ENCODE results near the gene NKIRAS2. TPM values are rescaled to one million over a fixed set of nuclear protein-coding genes. Genes with fewer than 3 reads are reported as not detected.

NKIRAS2 gene
- 30.1 and 38.1 TPM in 2 replicates for total RNA-seq

- DNase-seq (ENCODE audit: low read depth in 2 of 2), result peak; percentile 92 to 95
Observed at GRCh38 chr17:42019509-42020404, at the start of gene NKIRAS2. TSS of gene NKIRAS2 (plus strand) at chr17:42020090. CDS start at chr17:42021578, 1,488 bp downstream.

- DNase-seq (ENCODE audit: low read depth in 2 of 2), result no peak
Observed at GRCh38 chr17:41970901-41971331, 49.0 kb upstream of the NKIRAS2 start.

GRCh38 chr17:41971721-41972523 is 48.0 kb upstream of the NKIRAS2 start:
- no peak for DNase-seq (ENCODE audit: low read depth in 2 of 2)

- DNase-seq (ENCODE audit: low read depth in 2 of 2), result peak; percentile 28 to 62
Observed at GRCh38 chr17:41972571-41973407, 47.1 kb upstream of the NKIRAS2 start.

- DNase-seq (ENCODE audit: low read depth in 2 of 2), result no peak
Observed at GRCh38 chr17:41973408-41973811, 46.5 kb upstream of the NKIRAS2 start.

GRCh38 chr17:41974031-41974430 is 45.9 kb upstream of the NKIRAS2 start:
- no peak for DNase-seq (ENCODE audit: low read depth in 2 of 2)

- DNase-seq (ENCODE audit: low read depth in 2 of 2), result no peak
Observed at GRCh38 chr17:41974658-41975057, 45.2 kb upstream of the NKIRAS2 start.

GRCh38 chr17:41975099-41976083 is 44.5 kb upstream of the NKIRAS2 start:
- DNase-seq (ENCODE audit: low read depth in 2 of 2), result no peak

- no peak for DNase-seq (ENCODE audit: low read depth in 2 of 2)
Observed at GRCh38 chr17:41976142-41976768, 43.6 kb upstream of the NKIRAS2 start.

- DNase-seq (ENCODE audit: low read depth in 2 of 2), result no peak
Observed at GRCh38 chr17:41977991-41978390, 41.9 kb upstream of the NKIRAS2 start.

- DNase-seq (ENCODE audit: low read depth in 2 of 2), result peak in 1 of 2 donors; percentile 24
Observed at GRCh38 chr17:41982026-41982760, 37.7 kb upstream of the NKIRAS2 start.

- no peak for DNase-seq (ENCODE audit: low read depth in 2 of 2)
Observed at GRCh38 chr17:41984454-41984853, 35.4 kb upstream of the NKIRAS2 start.

- DNase-seq (ENCODE audit: low read depth in 2 of 2), result no peak
Observed at GRCh38 chr17:41985919-41986318, 34.0 kb upstream of the NKIRAS2 start.

GRCh38 chr17:41986634-41987033 is 33.3 kb upstream of the NKIRAS2 start:
- no peak for DNase-seq (ENCODE audit: low read depth in 2 of 2)

GRCh38 chr17:41987642-41988041 is 32.2 kb upstream of the NKIRAS2 start:
- DNase-seq (ENCODE audit: low read depth in 2 of 2), result no peak

GRCh38 chr17:41988418-41988817 is 31.5 kb upstream of the NKIRAS2 start:
- DNase-seq (ENCODE audit: low read depth in 2 of 2), result no peak

- no peak for DNase-seq (ENCODE audit: low read depth in 2 of 2)
Observed at GRCh38 chr17:41989702-41990419, 30.0 kb upstream of the NKIRAS2 start.

GRCh38 chr17:41992576-41992975 is 27.3 kb upstream of the NKIRAS2 start:
- DNase-seq (ENCODE audit: low read depth in 2 of 2), result no peak

GRCh38 chr17:41996855-41997164 is 23.1 kb upstream of the NKIRAS2 start:
- DNase-seq (ENCODE audit: low read depth in 2 of 2), result no peak

All from lung microvascular endothelial cell (primary cell).